HG03442 (cell line): ENCODE measurements around the gene GALNT6.
A peak's percentile ranks its signal among the peaks of the same experiment; 100 is the strongest.

Source experiments
- ATAC-seq: cut with Tn5 transposase; IDR thresholded peaks from one replicate; pipeline ENCODE4 v1.9.1; 2021; ENCODE audit warnings: mild to moderate bottlenecking, moderate library complexity; ENCODE audit not compliant: unreplicated experiment

GALNT6 gene

GRCh38 chr12:51405801-51406207, 14.6 kb upstream of the GALNT6 start:
- ATAC-seq = no peak

DNA sequence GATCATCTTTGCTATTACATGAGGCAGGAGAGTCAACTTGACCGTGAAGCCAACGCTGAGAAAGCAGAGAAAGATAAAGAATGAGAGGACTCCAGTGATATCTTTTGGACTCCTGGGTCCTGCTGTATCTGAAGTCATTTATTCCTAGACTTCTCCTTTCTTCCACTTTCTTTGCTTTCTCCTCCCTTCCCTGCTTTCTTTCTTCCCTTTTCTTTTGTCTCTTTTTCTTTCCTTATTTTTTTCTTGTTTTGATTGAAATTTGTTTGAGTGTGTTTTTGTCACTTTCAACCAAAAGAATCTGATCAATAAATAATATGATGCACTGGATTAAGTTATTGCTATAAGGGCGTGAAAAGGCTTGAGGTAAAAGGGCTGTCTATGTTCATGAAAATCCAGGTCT, 13.4 kb upstream of the GALNT6 start:
- no peak for ATAC-seq

DNA sequence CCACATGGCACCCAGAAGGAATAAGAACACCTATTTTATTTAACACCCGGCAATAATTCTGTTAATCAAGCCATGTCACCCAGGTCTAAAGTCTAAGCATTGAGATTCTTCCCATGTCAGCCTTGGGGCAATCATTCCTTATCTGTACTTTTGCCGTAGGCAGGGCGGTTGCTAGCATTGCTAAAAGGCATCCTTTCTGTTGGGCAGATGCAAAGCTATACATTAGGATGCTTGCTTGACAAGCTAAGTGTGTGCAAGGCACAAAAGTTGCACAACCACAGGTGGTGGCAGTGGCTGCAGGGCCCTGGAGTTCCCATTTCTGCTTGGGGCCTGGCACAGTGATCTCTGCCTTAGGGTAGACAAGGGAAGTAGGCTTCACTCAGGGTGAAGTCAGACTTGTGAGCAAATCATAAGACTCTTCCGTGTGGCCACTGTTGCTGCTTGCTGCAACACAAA, 12.5 kb upstream of the GALNT6 start:
- ATAC-seq = no peak

GRCh38 chr12:51403159-51403558, 12.0 kb upstream of the GALNT6 start:
- no peak for ATAC-seq

DNA sequence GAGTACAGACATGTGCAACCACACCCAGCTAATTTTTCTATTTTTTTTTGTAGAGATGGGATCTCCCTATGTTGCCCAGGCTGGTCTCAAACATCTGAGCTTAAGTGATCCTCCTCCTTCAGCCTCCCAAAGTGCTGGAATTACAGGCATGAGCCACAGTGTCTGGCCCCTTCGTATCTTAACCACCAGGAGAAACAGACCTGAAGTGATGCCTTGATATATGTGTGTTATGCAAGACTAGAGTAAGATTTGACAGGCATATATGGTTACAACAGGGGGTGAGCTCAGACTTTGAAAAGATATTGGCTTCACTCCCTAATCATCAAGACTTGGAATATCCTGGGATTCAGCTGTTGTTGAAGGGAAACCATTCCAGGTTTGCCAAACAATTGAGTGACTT, 10.7 kb upstream of the GALNT6 start:
- no peak for ATAC-seq

DNA sequence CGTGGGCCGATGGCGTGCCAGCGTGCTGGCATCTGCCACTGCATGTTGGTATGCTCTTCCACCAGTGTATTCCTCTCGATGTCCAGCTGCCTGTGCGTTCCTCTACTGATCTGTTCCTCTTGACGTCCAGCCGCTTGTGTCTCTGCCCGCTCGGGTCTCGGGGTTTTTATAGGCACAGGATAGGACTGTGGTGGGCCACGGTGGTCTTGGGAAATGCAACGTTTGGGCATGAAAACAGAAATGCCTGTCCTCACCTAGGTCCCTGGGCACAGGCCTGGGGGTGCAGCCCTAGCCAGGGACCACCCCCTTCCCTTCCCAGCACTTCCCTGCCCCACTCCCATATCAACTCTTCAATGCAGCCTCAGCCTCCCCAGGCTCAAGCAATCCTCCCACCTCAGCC, 10.3 kb upstream of the GALNT6 start:
- no peak for ATAC-seq

GRCh38 chr12:51401020-51401419, 9.8 kb upstream of the GALNT6 start:
- no peak for ATAC-seq

GRCh38 chr12:51399891-51400290, 8.7 kb upstream of the GALNT6 start:
- no peak for ATAC-seq

GRCh38 chr12:51397670-51398069, 6.5 kb upstream of the GALNT6 start:
- ATAC-seq = no peak

DNA sequence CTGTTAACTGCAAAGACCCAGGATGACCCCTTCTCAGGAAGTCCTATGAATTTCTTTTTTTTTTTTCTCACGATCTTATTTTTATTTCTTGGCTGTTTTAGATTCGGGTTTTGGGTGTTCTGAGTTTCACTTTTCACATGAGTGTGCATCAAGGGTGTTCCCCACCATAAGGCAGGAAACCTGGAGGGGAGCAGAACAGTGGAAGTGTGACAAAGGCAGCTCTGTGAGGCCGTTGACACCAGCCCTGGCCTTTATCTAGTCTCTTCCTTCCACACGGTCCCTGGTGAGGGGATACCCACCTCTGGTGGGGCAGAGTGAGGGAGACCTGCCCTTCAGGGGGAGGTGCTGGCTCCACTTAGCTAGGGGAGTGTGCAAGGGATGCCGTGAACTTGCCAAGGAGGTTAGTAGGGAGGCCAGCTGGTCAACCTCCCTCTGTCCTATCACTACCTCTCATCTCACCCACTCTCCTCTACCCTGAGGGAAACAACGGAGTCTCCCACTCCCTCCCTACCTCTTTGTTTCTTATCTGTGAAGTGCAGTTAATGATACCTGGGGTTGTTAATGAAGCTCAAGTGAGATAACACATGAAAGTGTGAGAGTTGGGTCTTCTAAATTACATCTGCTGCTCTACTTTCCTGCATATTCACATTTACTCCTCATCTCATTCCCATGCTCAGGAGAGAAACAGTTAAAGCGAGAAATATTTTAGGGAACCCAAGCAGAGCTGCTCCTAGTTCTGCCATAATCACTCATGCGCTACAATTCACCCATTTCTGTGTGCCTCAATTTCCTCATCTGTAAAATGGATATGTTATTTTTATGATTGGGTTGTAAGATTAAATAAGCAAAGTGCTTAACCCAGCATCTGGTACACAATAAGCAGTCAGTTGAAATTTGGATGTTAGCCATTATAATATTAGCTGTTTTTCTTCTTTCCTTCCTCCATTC, 4.4 kb upstream of the GALNT6 start:
- peak; percentile 38 for ATAC-seq

DNA sequence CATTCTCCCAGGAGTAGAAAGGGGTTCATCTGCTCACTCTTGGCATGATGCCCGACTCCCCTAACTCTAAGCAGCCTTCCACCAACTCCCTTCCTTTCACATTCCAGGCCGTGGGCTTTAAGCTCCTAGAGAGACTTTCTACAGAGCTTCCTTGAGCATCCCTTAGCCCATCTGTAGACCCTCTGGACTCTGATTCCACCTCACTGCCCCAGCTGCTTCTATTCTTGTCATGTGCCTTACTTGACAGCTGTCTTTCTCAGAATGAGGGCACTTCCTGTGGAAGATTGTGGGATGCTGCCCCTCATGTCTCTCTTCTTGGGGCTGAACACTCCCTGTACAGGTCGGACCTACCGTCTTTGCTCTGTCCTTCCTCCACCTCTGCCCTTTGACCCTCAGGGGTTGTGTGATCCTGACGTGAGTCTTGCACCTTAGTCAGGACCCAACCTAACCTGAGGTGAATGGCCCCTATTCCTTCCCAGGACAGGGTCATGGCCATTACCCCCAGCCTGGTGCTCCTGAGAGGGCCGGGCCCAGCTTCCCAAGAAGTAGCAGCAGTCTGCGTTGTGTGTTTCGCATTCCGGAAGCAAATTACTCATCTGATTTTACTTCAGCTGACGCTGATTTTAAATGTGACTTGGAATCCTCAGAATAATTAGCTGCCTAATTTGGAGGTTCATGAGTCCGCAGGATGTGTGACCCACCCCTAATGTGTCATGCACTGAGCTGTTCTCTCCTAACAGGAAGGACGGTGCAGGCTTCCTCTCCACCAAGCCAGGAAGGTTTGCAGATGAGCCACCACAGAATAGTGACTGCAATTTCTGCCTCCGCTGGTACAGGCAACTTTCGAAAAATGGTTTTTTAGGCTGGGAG, 2.7 kb upstream of the GALNT6 start:
- no peak for ATAC-seq

DNA sequence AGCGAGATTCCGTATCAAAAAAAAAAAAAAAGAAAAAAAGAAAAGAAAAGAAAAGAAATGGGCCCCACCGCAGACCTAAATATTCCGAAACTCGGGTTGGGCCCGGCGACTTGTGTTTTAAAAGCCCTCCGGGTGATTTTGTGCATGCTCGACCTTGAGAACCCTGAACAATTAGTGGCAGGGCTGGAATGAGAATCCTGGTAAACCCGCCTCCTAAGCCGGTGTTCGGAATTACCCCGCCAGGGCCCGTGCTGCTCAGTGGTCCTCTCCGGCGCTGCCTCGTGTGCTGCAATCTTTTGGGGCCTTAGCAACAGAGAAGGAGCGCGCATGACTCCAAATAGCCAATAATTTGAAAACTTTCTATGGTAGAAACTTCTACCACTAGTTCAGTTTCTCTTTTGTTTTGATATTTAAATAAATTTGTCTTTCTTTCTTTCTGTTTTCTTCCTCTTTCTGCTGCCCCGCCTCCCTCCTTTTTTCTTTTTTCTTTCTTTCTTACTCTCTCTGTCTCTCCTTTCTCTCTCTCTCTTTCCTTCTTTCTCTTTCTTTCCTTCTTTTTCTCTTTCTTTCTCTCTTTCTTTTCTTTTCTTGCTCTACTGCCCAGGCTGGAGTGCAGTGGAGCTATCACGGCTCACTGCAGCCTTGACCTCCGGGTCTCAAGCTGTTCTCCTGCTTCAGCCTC, 1.5 kb upstream of the GALNT6 start:
- no peak for ATAC-seq

DNA sequence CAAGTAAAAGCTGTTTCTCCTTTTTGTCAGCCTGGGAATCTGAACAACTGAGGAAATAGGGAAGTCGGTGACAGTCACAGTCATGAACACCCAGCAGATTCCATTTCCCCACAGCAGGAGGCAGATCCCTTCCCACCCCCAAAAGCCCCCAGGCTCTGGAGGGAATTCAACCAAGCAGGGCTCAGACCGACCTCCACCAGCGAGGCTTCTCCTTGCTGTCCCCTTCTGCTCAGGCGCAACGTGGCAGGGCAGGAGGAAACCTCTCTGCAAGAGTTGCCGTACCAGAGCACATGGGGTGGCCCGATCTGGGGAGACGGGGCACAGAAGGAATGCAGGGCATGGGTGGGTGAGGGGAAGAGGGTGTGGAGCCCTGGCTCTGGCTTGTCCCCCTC, 319 bp downstream of the GALNT6 start:
- ATAC-seq = no peak

- ATAC-seq = no peak
Measured at GRCh38 chr12:51390457-51390856, 749 bp downstream of the GALNT6 start.

DNA sequence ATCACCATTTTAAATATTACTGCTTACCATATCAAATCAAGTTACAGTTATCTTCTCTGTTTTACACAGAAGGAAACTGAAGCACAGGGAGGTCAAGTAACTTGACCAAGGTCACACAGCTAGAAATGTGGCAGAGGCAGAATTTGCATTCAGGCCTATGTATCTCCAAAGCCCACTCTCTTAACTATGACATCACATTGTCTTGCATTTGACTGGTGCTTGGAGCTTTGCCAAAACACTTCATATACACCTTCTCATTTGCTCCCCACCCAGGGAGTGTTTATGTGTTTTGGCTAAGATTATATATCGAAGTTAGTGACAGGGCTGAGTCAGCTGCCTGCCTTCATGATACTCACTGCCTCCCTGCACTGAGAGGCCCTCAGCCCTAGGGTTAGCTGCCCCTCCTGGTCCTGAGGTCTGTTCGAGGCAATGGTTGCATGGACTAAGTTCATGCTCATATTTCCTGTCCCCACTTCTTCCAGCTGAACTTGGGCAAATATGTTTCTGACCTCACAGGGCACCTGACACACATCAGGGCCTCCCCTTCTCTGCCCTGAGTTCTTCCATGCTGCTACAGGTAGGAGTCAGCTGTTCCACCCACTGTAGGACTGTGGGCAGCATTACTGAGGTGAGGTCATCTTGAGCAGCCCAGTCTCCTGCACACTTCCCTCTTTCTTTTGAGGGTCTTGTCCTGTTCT, 1.8 kb downstream of the GALNT6 start:
- ATAC-seq = no peak

DNA sequence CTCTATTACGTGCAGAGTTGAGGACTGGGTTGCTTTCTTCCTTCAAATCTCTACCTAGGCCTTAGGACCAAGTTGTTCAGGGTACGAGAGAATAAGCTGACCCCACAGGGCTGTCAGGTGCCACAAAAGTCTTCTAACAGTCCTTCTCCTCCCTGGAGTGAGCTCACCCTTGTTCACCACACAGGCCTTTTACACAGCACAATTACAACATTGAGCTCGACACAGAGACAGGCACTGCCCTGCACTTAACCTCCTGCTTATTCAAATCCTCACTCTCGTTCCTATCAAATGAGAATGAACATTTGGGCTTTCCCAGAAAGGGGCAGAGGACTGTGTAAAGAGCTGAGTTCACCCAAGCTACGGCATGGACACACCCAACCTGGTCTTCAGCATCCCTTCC, 2.4 kb downstream of the GALNT6 start:
- ATAC-seq = no peak

- no peak for ATAC-seq
Measured at GRCh38 chr12:51388069-51388799, 3.0 kb downstream of the GALNT6 start.

- ATAC-seq = no peak
Measured at GRCh38 chr12:51386351-51386750, 4.9 kb downstream of the GALNT6 start.

- no peak for ATAC-seq
Measured at GRCh38 chr12:51383269-51383905, 7.8 kb downstream of the GALNT6 start.
